HEK293 (cell line): ENCODE results near the gene PRR35.

Experiments
- CTCF ChIP-seq: fragments of 450-650 bp; formaldehyde crosslinking; IDR thresholded peaks from 2 replicates; pipeline ENCODE4 v1.5.1; 2016; ENCODE audit warnings: missing biosample characterization, missing genetic modification characterization
- RBAK ChIP-seq: fragments of 450-650 bp; formaldehyde crosslinking; IDR thresholded peaks from 2 replicates; pipeline ENCODE4 v1.5.1; 2016; ENCODE audit warnings: missing biosample characterization, missing genetic modification characterization
- ZNF76 ChIP-seq: fragments of 450-650 bp; formaldehyde crosslinking; IDR thresholded peaks from 2 replicates; pipeline ENCODE4; 2016; ENCODE audit warnings: low read depth, missing biosample characterization, missing genetic modification characterization, borderline replicate concordance

GRCh38 chr16:565419-566330 is 5.5 kb downstream of the PRR35 start:
- TF ChIP-seq ZNF76 (tag by site-specific recombination) (no peak), RBAK (no peak), CTCF (tag by site-specific recombination) (no peak)
